C4-2B (cell line): ENCODE results near the gene PRR12.

Experiments used
- CTCF ChIP-seq: fragments of 450-650 bp; conservative IDR thresholded peaks from 2 replicates; pipeline ENCODE4 v1.5.1; 2017; ENCODE audit warnings: mild to moderate bottlenecking
- ZFX ChIP-seq: fragments of 450-650 bp; IDR thresholded peaks from 2 replicates; pipeline ENCODE4 v1.6.1; 2017

DNA sequence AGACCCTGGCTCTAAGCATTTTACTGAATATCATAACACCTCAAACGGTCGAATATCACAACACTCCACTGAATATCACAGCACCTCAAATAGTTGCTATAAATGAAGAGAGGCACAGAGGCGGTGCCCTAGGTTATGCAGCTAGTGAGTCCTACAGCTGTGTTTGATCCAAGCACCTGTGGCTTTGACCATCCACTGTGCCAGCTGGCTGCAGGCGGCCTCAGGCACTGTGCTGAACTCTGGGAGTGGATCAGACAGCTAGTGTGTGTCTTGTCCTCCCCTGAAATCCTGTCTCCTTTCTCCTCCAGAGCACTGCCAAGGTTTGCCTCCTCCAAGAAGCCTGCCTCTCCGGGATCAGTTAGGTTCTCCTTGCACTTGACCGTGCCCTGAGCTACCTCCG lies 18.0 kb upstream of the PRR12 start:
- TF ChIP-seq CTCF: no peak
- TF ChIP-seq ZFX: no peak
